ENCODE data around the gene CCDC174.

CCDC174 gene

GRCh38 chr3:14658978-14659377, 7.4 kb downstream of the CCDC174 start:
- DNase-seq: no peak

- no peak for DNase-seq
These were observed 9.4 kb downstream of the CCDC174 start for GRCh38 chr3:14660942-14661341.

- no peak for DNase-seq
These were observed 12.0 kb downstream of the CCDC174 start for GRCh38 chr3:14663396-14664135.

- DNase-seq: no peak
These were observed 12.6 kb downstream of the CCDC174 start for GRCh38 chr3:14664170-14664569.

GRCh38 chr3:14672588-14672987, 21.0 kb downstream of the CCDC174 start:
- no peak for DNase-seq

- DNase-seq: no peak
These were observed 23.3 kb downstream of the CCDC174 start, which contains the start of gene C3orf20 for GRCh38 chr3:14674841-14675240. Gene C3orf20, plus strand, starts transcription at chr3:14675141. Its CDS starts 7,573 bp downstream, at chr3:14682714.

GRCh38 chr3:14676881-14677280, 25.3 kb downstream of the CCDC174 start:
- no peak for DNase-seq

GRCh38 chr3:14678015-14678503, 26.5 kb downstream of the CCDC174 start:
- no peak for DNase-seq

- no peak for DNase-seq
These were observed 28.6 kb downstream of the CCDC174 start for GRCh38 chr3:14680115-14680514.

- DNase-seq: no peak
These were observed 29.2 kb downstream of the CCDC174 start for GRCh38 chr3:14680716-14681115.

GRCh38 chr3:14684447-14684846, 32.9 kb downstream of the CCDC174 start:
- DNase-seq: no peak

- DNase-seq: no peak
These were observed 33.6 kb downstream of the CCDC174 start for GRCh38 chr3:14685179-14685578.

GRCh38 chr3:14687360-14687759, 35.8 kb downstream of the CCDC174 start:
- no peak for DNase-seq

- DNase-seq: no peak
These were observed 37.0 kb downstream of the CCDC174 start for GRCh38 chr3:14688525-14688924.

GRCh38 chr3:14689247-14689980, 37.9 kb downstream of the CCDC174 start:
- no peak for DNase-seq

- no peak for DNase-seq
These were observed 39.7 kb downstream of the CCDC174 start for GRCh38 chr3:14691239-14691638.

- no peak for DNase-seq
These were observed 40.2 kb downstream of the CCDC174 start for GRCh38 chr3:14691719-14692118.

- no peak for DNase-seq
These were observed 47.2 kb downstream of the CCDC174 start for GRCh38 chr3:14698601-14699244.

- DNase-seq: no peak
These were observed 48.1 kb downstream of the CCDC174 start for GRCh38 chr3:14699643-14700042.

GRCh38 chr3:14700891-14701290, 49.3 kb downstream of the CCDC174 start:
- DNase-seq: no peak

- no peak for DNase-seq
These were observed 50.1 kb downstream of the CCDC174 start for GRCh38 chr3:14701676-14702075.

GRCh38 chr3:14703128-14703750, 51.7 kb downstream of the CCDC174 start:
- no peak for DNase-seq

GRCh38 chr3:14703791-14704190, 52.2 kb downstream of the CCDC174 start:
- DNase-seq: no peak

Data from hippocampal formation (tissue), 2 donors.